SU-DHL-6 (cell line): ENCODE data around the gene PPT1.

Experiments
- EZH2phosphoT487 ChIP-seq: fragments of 200-600 bp; sonication (generic), shearing (Covaris generic); conservative IDR thresholded peaks from 2 replicates; pipeline ENCODE4 v1.6.1; 2018; ENCODE audit warnings: mild to moderate bottlenecking, antibody characterized with exemption, low read length, moderate library complexity, mixed read lengths
- TF ChIP-seq, protein P1 (sequence below): fragments of 200-600 bp; sonication (generic); IDR thresholded peaks from one replicate; pipeline ENCODE4 v1.5.1; 2017; ENCODE audit warnings: antibody characterized with exemption, mild to moderate bottlenecking, low read length, moderate library complexity; ENCODE audit not compliant: insufficient read depth, poor library complexity, severe bottlenecking

DNA sequence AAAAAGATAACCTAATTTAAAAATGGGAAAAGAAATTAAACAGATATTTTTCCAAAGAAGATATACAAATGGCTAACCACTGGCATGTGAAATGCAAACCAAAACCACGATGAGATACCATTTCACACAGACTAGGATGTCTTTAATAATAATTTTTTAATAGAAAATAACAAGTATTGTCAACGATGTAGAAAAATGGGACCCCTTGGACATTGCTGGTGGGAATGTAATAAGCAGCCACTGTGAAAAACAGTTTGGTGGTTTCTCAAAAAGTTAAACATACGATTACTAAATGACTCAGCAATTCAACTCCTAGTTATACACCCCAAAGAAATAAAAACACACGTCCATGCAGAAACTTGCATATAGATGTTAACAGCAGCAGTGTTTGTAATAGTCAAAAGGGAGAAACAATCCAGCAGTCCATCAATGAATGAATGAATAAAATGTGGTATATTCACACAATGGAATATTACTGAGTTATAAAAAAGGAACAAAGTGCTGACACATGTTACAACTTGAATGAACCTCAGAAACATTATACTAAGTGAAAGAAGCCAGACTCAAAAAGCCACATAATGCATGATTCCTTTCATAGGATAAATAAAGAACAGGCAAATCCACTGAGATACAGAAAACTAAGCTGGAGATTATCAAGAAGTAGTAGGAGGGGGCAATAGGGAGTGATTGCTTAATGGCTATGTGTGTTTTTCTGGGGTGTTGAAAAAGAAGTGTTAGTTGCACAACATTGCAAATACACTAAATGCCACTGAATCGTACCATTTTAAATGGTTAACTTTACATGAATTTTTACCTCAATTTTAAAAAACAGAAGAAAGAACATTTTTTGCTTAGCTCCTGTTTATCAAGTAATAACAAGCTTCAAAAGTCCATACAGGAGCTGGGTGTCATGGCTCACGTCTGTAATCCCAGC, 4.1 kb downstream of the PPT1 start:
- TF ChIP-seq, protein P1, sequence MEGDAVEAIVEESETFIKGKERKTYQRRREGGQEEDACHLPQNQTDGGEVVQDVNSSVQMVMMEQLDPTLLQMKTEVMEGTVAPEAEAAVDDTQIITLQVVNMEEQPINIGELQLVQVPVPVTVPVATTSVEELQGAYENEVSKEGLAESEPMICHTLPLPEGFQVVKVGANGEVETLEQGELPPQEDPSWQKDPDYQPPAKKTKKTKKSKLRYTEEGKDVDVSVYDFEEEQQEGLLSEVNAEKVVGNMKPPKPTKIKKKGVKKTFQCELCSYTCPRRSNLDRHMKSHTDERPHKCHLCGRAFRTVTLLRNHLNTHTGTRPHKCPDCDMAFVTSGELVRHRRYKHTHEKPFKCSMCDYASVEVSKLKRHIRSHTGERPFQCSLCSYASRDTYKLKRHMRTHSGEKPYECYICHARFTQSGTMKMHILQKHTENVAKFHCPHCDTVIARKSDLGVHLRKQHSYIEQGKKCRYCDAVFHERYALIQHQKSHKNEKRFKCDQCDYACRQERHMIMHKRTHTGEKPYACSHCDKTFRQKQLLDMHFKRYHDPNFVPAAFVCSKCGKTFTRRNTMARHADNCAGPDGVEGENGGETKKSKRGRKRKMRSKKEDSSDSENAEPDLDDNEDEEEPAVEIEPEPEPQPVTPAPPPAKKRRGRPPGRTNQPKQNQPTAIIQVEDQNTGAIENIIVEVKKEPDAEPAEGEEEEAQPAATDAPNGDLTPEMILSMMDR: no peak
- TF ChIP-seq EZH2phosphoT487: no peak
